ENCODE data around the gene OASL.

OASL gene

DNA sequence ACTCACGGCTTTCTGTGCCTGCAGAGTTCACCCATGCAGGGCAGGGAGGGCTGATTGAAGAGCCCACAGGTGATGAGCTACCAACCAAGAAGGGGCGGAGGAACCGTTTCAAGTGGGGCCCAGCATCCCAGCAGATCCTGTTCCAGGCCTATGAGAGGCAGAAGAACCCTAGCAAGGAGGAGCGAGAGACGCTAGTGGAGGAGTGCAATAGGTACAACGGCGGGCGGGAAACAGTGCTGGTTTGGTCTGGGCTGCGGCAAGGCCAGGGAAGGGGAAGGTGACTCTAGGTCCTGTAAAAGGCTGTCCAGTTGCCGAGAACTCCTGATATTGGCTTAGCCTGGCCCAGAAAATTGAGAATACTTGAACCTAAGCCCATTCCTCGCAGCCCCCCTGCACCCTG, 45.5 kb downstream of the OASL start:
- Mint-ChIP-seq H3K27ac (no peak overlapping the region), H3K9me3 (peaks cover 5% of the 10 kb centered on the region), H3K4me3 (no peak overlapping the region), H3K4me1 (no peaks in the 10 kb centered on the region), H3K36me3 (no peaks in the 10 kb centered on the region)
- no peak for DNase-seq (ENCODE audit: low spot score in 2 of 2)
- no peak for ATAC-seq

DNA sequence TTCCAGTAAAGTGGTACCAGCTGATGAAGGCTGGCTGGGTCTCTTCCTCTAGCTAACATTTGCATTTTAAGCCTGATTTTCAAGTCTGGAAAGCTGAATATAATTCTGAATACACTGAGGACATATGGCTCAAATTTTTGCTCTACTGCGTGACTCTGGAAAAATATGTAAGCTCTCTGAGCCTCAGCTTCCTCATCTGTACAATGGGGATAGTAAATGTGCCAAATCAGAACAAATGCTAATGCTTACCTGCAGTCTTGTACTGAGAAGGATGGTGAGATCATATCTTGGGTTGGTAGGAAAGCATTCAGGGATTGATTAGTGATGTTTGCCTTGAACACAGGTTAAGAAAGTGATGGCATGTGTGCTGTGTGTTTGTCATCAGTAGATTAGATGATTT, 46.1 kb downstream of the OASL start:
- H3K9me3 Mint-ChIP-seq: peaks cover 5% of the 10 kb centered on the region
- ATAC-seq: no peak
- H3K36me3 Mint-ChIP-seq: no peaks in the 10 kb centered on the region
- DNase-seq (ENCODE audit: low spot score in 2 of 2): no peak
- H3K27ac Mint-ChIP-seq: no peak overlapping the region
- H3K4me3 Mint-ChIP-seq: no peak overlapping the region
- H3K4me1 Mint-ChIP-seq: no peaks in the 10 kb centered on the region

DNA sequence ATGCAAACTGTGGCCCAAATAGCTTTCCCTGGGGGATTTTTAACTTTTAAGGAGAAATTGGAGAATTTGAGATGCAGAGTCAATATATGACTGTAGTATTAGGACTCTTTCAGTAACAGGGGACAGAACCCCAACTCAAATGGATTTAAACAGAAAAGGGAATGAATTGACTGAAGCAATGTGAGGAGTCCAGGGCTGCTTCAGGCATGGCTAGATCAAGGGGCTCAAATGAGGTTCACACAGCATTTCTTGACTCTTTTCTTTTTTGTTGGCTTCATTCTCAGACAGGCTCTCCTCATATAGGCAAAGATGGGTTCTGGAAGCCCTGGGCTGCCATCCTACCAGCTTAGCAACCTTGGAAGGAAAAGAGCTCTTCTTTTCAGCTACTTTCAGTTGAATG, 47.1 kb downstream of the OASL start:
- DNase-seq (ENCODE audit: low spot score in 2 of 2) (no peak), ATAC-seq (no peak)
- no peak overlapping the region for H3K4me3 Mint-ChIP-seq
- no peaks in the 10 kb centered on the region for H3K36me3 Mint-ChIP-seq
- no peaks in the 10 kb centered on the region for H3K4me1 Mint-ChIP-seq
- peaks cover 5% of the 10 kb centered on the region for H3K9me3 Mint-ChIP-seq
- no peak overlapping the region for H3K27ac Mint-ChIP-seq

DNA sequence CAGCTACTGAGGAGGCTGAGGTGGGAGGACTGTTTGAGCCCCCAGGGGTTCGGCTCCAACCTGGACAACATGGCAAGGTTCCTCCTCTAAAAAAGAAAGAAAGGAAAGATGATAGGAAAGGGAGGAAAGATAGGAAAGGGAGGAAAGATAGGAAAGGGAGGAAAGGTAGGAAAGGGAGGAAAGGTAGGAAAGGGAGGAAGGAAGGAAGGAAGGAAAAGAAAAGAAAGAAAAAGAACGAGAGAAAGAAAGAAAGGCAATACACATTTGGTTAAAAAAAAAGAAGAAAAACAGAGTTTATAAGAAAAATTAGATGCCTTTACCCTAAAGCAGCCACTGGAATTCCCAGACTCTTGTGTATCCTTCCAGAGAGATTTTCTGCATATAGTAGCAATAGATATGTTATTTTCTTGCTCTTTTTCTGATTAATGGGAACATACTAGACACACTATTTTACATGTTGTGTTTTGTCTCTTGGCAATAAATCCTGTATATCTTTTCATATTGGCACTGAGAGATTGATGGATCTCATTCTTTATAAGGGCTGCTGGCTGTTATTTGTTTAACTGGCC, 48.5 kb downstream of the OASL start:
- DNase-seq (ENCODE audit: low spot score in 2 of 2) (no peak), ATAC-seq (no peak)
- Mint-ChIP-seq H3K4me3 (no peak overlapping the region), H3K27ac (no peak overlapping the region), H3K9me3 (peaks cover 5% of the 10 kb centered on the region), H3K4me1 (no peaks in the 10 kb centered on the region), H3K36me3 (no peaks in the 10 kb centered on the region)

DNA sequence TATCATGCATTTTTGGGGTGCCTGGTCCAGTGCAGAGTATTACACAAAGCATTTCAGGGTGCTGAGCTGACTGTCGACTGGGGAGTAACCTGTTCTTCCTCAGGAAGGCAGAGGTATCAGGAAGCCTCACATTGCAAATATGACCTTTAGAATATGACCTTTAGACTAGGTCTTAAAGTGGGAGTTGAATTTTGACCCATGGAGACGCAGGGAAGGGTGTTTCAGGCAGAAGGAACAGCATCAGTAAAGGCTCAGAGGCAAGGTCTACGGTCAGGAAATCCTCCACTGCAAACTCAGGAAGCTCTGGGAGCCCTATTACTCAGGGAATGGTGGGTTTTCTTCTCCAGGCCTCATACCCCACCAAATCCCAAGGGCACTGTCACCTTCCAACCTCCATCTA, 49.4 kb downstream of the OASL start:
- no peaks in the 10 kb centered on the region for H3K4me1 Mint-ChIP-seq
- DNase-seq (ENCODE audit: low spot score in 2 of 2) (no peak), ATAC-seq (no peak)
- no peaks in the 10 kb centered on the region for H3K36me3 Mint-ChIP-seq
- H3K9me3 Mint-ChIP-seq: no peaks in the 10 kb centered on the region
- H3K4me3 Mint-ChIP-seq: no peak overlapping the region
- H3K27ac Mint-ChIP-seq: no peak overlapping the region

DNA sequence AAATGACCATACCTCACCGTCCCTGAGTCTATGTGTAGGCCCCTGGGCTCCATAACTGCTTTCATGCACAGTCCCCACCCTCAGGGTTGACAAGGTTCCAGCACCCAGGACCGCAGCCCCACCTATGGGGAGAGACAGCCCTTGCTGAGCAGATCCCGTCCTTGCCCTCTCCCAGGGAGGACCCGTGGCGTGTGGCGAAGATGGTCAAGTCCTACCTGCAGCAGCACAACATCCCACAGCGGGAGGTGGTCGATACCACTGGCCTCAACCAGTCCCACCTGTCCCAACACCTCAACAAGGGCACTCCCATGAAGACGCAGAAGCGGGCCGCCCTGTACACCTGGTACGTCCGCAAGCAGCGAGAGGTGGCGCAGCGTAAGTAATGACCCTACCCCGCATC, 50.4 kb downstream of the OASL start:
- H3K36me3 Mint-ChIP-seq: no peaks in the 10 kb centered on the region

DNA sequence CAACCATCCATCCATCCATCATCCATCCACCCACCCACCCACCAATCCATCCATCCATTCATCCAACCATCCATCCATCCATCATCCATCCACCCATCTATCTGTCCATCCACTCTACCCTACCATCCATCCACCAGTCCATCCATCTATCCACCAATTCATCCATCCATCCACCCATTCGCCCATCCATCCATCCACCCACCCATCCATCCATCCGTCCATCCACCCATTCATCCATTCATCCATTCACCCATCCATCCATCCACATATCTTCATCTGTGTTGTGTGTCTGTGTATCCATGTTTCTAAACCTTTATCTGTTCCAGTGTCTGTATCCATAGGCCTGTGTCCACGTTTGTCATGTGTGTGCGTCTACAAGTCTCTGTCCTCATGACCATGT, 50.8 kb downstream of the OASL start:
- Mint-ChIP-seq H3K4me3 (no peak overlapping the region), H3K27ac (no peak overlapping the region), H3K9me3 (no peaks in the 10 kb centered on the region), H3K36me3 (no peaks in the 10 kb centered on the region), H3K4me1 (no peaks in the 10 kb centered on the region)
- ATAC-seq: no peak
- DNase-seq (ENCODE audit: low spot score in 2 of 2): no peak

More for the DNA sequence above, 50.4 kb downstream of the OASL start:
- Mint-ChIP-seq H3K27ac (no peak overlapping the region), H3K9me3 (no peaks in the 10 kb centered on the region), H3K4me3 (no peak overlapping the region), H3K4me1 (no peaks in the 10 kb centered on the region)
- ATAC-seq: no peak
- DNase-seq (ENCODE audit: low spot score in 2 of 2): no peak

DNA sequence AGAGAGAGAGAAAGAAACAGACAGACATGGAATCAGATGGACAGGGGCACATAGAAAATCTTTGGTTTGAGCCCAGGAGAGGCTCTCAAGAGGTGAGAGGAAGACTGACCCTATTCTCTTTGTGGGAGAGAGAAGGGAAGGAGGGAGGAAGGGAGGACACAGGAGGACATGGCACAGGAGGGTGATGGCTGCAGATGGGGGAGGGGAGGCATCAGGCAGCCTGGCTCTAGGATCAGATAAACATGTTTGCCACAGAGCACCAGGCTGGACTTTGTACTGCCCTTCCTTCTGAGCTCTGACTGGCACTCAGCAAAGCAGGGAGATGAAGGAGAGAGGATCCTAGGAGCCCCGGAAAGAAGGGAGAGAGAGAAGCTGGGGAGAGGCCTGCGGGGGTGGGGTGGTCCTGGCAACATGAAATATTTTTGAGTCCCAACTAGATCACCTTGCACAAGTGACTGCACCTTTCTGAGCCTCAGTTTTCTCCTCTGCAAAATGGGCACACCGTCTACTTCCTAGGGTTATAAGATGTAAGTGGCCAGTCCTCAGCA, 54.6 kb downstream of the OASL start:
- H3K4me1 Mint-ChIP-seq: no peaks in the 10 kb centered on the region
- H3K27ac Mint-ChIP-seq: no peak overlapping the region
- H3K9me3 Mint-ChIP-seq: no peaks in the 10 kb centered on the region
- DNase-seq (ENCODE audit: low spot score in 2 of 2) (no peak), ATAC-seq (no peak)
- H3K4me3 Mint-ChIP-seq: no peak overlapping the region
- no peaks in the 10 kb centered on the region for H3K36me3 Mint-ChIP-seq

DNA sequence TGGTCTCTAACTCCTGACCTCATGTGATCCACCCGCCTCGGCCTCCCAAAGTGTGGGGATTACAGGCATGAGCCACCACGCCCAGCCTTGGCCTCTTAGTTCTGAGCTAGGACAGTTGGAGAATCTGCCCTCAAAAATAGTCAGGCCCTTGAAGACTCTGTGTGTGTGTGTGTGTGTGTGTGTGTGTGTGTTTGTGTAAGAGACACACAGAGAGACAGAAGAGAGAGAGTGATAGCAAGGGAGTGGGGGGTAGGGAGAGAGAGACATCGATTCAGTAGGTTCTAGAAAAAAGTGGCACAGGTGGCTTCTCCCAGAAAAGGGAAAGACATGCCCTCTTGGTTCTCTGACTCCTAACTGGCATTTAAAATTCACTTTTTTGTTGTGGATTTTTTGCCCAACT, 55.3 kb downstream of the OASL start:
- Mint-ChIP-seq H3K9me3 (no peaks in the 10 kb centered on the region), H3K36me3 (no peaks in the 10 kb centered on the region), H3K4me1 (no peaks in the 10 kb centered on the region), H3K4me3 (no peak overlapping the region), H3K27ac (no peak overlapping the region)
- DNase-seq (ENCODE audit: low spot score in 2 of 2) (no peak), ATAC-seq (no peak)

DNA sequence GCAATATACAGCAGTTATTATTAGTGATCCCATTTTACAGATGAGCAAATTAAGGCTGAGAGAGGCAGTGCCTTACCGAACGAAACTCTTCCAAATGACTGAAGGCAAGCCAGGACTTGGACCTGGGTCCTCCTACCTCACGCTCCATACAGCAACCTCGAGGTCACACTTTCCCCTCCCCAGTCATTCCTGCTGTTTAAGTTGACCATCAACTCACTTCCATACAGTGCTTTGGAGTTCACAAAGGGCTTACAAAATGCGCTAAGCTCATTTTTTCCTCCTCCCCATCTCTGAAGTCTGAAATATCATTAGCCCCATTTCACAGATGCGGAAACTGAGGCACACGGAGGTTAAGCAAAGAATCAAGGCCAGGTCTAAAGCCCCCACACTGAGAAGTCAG, 56.4 kb downstream of the OASL start:
- Mint-ChIP-seq H3K36me3 (no peaks in the 10 kb centered on the region), H3K9me3 (no peaks in the 10 kb centered on the region), H3K4me1 (no peaks in the 10 kb centered on the region), H3K27ac (no peak overlapping the region), H3K4me3 (no peak overlapping the region)
- ATAC-seq (no peak), DNase-seq (ENCODE audit: low spot score in 2 of 2) (no peak)

DNA sequence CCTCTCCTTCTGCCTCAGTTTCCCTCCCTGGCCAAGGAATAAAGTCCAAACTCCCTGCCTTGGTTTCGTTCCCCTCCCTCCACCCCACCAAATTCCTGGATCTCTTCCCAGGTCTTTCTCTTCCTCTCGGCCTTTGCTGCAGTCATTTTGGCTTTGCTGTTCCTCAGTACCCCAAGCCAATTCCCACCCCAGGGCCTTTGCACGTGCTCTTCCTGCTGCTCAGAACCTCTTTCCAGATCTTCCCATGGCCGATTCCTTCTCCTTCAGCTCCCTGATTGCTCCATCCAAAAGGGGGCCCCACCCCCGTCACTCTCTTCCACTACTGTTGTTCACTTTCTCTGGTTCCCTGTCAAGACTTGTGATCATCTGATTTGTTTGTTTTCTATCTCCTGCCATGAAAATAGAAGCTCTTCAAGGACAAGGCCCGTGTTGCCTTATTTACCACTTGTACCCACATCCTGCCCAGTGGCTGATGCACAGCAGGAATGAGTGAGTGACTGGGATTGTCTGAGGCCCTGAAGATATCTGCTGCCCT, 57.6 kb downstream of the OASL start:
- no peaks in the 10 kb centered on the region for H3K4me1 Mint-ChIP-seq
- ATAC-seq: no peak
- H3K36me3 Mint-ChIP-seq: no peaks in the 10 kb centered on the region
- H3K9me3 Mint-ChIP-seq: no peaks in the 10 kb centered on the region
- H3K4me3 Mint-ChIP-seq: no peak overlapping the region
- no peak for DNase-seq (ENCODE audit: low spot score in 2 of 2)
- no peak overlapping the region for H3K27ac Mint-ChIP-seq

DNA sequence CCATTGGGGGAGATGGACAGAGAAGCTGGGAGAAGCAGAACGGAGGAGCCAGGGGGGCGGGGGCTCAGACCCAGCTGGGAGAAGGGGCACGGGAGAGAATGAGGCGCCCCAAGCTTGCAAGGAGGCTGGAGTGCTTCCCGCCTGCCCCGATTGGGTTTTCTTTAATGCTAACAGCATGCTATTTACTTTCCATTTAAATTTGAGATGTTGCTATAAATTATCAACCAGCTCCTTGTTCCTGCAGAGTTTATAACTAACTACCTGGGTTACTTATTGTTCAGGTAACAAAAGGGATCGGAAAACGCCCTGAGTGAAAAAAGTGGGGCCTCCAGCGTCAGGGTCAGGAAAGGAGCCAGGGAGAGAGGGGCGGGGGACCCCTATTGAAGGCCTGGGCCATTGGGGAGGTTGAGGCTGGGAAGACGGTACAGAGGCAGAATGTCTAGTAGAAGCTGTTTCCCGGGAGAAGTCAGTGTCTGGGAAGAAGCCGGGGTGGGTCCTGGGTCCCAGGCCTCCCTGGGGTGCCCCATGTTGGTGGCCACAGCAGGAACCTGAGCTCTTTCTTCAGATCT, 58.2 kb downstream of the OASL start:
- Mint-ChIP-seq H3K27ac (no peak overlapping the region), H3K4me1 (no peaks in the 10 kb centered on the region), H3K36me3 (no peaks in the 10 kb centered on the region), H3K9me3 (no peaks in the 10 kb centered on the region), H3K4me3 (no peak overlapping the region)
- ATAC-seq: no peak
- DNase-seq (ENCODE audit: low spot score in 2 of 2): no peak

DNA sequence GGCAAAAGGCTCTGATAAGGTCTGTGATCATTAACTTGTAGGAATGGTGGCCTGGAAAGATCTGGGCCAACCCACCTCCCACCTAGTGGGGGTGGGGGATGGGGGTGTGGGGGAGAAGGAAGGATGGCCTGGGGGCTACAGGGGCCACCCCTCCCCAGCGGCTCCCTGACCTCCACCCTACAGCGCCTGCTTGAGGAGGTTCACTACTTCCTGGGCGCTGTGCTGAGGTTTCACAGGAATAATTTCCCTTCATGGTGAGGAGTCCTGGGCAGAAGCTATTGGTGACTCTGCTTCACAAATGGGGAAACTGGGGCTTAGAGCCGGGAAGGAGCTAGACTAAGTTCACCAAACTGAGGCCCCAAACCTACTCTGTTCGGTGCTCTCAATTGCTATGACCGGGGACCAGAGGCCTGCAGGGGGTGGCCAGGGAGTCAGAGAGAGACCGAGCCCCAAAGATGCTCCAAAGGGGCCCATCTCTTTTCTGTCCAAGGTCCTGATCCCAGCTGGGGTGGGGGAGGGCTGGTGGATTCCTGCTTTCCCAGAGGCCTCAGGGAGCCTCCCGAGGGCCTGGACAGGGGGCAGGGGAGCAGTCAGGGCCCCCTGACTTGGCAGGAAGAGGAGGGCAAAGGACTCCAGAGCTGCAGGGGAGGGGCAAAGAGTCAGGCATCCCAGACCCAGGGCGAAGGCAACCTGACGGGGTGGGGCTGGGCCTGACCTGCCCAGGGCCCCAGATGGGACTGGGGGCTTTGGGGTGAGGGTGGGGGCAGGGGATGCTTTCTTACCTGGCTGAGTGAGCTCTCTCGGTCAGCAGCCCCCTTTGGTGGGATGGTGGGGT, 59.0 kb downstream of the OASL start:
- DNase-seq (ENCODE audit: low spot score in 2 of 2): no peak
- no peak for ATAC-seq
- H3K4me1 Mint-ChIP-seq: no peaks in the 10 kb centered on the region
- no peak overlapping the region for H3K4me3 Mint-ChIP-seq
- no peaks in the 10 kb centered on the region for H3K36me3 Mint-ChIP-seq
- no peaks in the 10 kb centered on the region for H3K9me3 Mint-ChIP-seq
- no peak overlapping the region for H3K27ac Mint-ChIP-seq

DNA sequence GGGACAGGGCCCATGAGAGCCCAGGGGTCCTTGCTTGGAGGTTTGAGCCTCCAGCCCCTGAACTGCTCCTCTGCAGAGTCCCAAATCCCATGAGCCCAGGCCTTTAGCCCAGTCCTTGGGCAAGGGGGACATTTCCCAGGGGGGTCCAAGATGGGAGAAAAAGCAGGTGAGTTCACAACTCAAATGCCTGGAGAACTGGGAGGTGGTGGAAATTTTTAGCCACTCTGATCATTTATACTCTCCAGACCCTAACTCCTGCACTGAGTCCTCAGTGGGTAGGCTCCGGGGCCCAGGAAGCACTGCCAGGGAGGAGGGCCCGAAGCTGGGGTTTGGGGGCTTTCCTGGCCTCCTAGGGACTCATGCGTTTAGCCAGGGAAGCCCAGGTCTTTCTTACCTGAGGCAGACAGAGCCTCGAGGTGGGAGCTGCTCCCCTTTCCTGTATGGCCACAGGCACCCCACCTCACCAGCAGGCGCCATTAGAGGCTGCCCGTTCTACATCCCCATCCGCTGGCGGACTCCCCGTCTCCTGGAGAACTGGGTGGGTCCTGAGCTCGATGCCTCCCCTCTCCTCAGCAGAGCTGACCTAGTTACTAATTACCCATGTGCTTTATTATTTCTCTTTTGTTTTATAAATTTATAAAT, 59.7 kb downstream of the OASL start:
- Mint-ChIP-seq H3K36me3 (no peaks in the 10 kb centered on the region), H3K27ac (no peak overlapping the region), H3K4me1 (no peaks in the 10 kb centered on the region), H3K4me3 (no peak overlapping the region), H3K9me3 (no peaks in the 10 kb centered on the region)
- DNase-seq (ENCODE audit: low spot score in 2 of 2) (no peak), ATAC-seq (no peak)
